HG03097 (cell line): Measurements from ENCODE around the gene MAP2.

Source experiments
- ATAC-seq: cut with Tn5 transposase; IDR thresholded peaks from one replicate; pipeline ENCODE4 v1.9.1; 2021; ENCODE audit not compliant: unreplicated experiment, low FRiP score

MAP2 gene

DNA sequence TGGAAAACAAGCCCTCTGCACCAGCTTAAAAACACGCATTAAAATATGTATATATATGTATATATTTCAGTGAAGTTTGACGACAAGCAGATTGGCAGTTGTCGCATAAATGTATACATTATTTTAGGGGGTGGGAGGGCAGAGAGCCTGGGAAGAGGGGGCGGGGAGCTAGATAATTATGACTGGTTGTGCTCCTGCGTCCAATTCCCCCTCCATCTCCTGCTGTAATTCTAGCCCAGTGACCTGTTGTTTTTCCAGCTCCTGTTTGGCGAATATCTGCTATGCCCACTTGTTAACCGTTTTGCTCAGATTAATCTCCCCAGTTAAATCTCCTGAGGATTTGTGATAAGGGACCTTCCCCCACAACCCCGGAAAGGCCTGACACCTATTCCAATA is 348.4 kb downstream of the MAP2 start:
- no peak for ATAC-seq

DNA sequence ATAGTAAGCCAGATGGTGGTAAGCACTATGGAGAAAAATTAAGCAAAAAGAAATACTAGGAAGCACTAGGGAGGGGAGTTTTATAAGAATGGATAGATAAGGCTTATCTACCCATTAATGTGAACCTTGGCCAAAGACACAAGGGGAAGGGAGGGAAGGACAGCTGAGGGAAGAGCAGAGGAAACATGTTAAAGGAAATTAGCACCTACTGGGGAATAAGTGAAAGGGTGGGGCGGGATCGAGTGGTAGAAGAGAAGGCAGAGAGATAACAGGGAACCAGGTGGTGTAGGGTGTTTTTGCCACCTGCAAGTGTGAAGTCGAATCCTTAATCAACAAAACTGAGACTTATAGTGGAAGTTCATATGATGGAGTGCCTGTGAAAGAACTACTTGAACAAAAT is 349.5 kb downstream of the MAP2 start:
- no peak for ATAC-seq
